ELF-1 (cell line): ENCODE measurements around the gene SCARB1.

ENCODE experiments used
- DNase-seq: peaks from one replicate; pipeline ENCODE4 v3.0.0-alpha.2; 2016; ENCODE audit warnings: low read depth, low spot score

SCARB1 gene

DNA sequence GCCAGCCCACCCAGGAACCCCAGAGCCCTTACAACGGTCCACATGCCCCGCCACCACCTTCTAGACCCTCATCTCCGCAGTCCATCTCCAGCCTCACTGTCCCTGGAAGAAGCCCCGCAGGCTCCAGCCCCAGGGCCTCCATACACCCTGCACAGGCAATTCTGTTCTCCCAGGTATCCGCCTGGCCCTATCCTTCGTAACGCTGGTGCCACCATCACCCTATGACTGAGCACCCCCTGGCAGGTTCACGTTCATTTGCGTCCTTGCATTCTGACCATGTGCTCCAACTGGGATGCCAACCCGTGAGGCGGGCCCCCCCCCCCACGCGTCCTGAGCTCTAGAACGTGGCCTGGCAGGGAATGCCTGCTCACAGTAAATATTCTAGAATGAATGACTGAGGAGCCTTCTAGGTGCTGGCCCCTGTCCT is 675 bp upstream of the SCARB1 start:
- DNase-seq, result no peak

GRCh38 chr12:124862768-124863415 is 772 bp downstream of the SCARB1 start:
- DNase-seq, result peak; percentile 56

GRCh38 chr12:124861898-124862676 is 1.6 kb downstream of the SCARB1 start:
- DNase-seq, result no peak

GRCh38 chr12:124861492-124861891 is 2.2 kb downstream of the SCARB1 start:
- no peak for DNase-seq

- DNase-seq, result no peak
Observed at GRCh38 chr12:124857921-124858461, 5.7 kb downstream of the SCARB1 start.

- DNase-seq, result no peak
Observed at GRCh38 chr12:124856842-124857178, 6.9 kb downstream of the SCARB1 start.

GRCh38 chr12:124856132-124856841 is 7.4 kb downstream of the SCARB1 start:
- DNase-seq, result no peak

DNA sequence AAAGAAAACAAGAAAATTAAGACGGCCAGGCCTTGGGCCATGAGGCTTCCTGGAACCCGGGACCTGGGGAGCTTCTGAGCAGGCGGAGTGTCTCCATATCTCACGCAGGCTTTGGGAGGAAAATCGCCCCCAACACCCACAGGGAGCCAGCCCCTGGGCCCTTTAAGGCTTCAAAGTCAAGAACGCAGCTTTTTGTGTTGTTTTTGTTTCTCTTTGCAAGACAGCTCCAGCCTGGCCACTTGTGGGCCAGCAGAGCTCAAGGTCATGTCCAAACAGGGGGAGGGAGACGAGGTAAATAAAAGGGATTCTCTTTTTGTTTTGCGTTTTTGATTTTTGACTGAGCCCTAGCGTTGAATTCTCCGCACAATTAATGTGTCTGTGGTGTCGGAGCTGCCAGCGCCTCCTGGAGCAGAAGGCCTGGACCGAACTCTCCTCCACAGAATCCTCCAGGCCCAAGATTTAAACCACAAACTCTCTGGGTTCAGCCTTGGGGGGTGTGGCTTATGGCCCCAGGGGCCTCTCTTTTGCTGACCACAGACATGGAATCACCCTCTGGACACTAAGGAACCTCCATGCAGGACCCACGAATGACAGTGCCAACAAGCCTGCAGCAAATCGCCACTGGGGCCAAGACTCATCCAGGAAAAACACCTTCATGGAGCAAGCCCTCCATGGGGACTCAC is 8.2 kb downstream of the SCARB1 start:
- no peak for DNase-seq

DNA sequence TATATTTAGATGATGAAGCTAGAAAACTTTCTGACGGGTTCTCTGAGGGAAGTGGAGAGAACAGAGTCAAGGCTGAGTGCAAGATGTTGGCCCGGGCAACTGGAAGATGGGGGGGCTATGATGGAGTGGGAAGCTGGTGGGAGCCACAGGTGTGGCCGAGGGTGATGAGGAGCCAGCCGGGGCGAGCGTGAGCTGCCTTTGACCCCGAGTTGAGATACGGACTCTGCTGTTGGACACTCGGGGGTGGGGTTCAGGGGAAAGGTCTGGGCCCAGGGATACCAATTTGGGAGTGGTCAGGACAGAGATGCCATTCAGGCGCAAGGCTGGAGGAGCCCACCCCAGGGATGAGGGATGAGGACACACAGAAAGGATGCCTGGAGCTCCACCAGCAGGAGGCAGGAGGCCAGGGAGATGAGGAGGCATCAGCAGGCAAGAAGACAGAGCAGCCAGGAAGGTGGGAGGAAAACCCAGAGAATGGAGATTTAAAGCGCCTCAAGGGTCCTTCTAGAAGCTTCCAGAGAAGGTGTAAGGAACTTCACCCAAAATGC is 9.0 kb downstream of the SCARB1 start:
- no peak for DNase-seq

DNA sequence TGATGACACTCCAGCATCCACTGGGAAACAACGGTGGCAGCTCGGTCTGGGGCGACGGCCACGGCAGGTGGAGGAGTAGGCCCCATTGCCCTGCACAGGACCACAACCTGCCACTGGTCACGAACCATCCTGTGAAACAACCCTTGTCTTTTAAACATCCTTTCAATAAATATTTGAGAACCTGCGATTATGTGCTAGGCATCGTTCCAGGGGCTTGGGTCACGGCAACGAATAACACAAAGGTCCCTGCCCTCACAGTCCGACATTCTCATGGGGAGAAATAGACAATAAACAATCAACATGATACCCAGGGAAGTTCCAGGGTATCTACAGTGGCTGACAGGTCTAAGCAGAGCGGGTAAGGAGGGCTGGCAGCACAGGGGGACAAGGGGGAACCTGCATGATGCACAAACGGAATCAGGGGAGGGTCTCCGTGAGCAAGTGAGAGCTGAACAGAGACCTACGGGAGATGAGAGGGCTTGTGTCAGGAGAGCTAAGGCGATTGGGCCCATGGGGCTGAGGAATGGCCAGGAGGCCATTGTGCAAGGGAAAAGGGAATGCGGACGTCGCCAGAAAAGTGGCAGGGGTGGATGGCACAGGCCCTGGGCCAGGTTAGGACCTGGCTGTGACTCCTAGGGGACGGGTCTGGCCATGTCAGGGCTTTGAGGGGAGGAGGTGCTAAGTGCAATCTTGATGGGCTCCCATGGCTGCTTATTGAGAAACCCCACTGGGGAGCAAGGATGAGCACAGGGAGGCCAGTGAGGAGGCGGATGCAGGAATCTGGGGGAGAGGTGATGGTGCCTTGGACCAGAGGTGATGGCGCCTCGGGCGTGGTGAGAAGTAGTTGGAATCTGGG is 9.7 kb downstream of the SCARB1 start:
- DNase-seq, result no peak

GRCh38 chr12:124852911-124853427 is 10.7 kb downstream of the SCARB1 start:
- DNase-seq, result no peak

DNA sequence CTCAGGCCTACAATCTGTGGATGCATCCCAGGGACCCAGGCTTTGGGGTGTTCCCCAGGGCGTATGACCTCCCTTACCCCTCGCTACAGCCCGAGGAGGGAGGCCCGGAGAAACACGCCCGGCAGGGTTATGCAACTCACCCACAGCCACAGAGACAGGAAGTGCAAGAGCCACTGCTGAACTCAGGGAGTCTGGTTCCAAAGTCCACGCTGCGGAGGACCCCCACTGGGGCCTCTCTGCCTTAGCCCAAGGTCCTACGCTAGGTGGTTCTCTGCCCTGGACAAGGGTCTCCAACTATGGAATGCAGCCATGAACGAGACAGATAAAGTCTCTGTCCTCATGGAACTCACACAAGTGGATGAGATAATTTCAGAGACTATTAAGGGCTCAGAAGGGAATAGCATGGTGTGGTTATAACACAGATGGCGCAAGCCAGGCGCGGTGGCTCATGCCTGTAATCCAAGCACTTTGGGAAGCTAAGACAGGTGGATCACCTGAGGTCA is 11.3 kb downstream of the SCARB1 start:
- no peak for DNase-seq

DNA sequence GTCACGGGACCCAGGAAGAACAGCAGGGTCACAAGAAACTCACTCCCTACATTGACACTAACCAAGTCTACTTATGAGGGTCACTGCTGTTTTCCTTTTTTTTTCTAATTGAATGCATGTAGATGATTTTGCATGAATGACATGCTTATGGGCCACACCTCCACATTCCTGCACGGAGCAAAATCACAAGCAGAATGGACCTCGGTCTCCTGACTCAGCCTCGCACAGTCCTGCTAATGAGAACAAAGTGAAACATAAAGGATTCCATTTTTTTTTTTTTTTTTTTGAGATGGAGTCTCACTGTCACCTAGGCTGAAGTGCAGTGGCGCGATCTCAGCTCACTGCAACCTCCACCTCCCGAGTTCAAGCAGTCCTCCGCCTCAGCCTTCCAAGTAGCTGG is 12.3 kb downstream of the SCARB1 start:
- no peak for DNase-seq

DNA sequence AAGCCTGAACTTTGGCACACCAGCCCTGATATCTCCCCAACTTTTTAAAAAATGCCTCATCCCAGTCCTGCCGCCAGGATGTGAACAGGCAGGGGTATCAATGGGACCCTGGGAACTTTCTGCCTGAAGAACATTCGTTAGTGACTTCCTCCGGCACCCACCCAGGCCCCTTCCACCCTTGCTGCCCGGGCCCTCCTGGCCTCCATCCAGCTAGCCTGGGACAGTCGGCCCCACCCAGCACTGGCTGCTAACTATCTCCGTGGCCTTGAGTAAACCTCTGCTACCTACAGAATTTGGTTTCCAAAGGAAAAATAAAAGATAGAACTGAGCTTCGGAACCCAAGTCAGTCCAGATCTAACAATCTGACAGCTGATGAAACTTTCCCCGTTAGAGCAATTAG is 14.3 kb downstream of the SCARB1 start:
- DNase-seq, result no peak

DNA sequence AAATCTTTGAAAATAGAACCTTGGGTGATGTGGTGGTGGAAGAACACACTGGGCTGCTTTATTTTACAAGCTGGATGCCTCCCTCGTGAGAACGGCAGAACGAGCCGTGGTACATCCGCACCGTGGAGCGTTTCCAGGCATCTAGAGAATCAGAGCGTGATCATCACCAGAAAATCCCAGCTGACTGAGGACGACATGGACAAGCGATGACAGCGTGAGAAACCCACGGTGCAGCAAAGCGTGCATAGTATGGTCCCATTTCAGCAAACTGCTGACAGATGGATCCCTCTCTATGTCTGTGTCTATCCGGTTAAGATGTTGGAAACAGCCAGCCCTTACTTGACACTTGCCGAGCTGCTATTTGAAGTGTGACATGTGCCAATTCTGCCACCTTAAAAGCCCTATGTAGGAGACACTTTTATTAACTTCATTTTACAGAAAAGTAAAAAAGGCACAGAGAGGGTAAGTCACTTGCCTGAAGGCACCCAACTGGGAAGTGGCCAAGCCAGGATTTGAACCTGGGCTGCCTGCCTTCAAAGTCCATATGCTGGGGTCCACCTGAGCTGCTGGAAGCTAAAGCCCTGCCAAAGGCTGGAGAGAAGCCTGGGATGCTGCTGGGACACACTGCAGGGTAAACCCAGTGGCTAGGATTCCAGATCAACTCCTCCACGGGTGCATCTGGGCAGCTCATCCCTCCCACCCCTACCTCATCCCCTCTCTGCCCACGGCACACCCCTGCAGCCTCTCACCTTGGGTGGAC is 14.9 kb downstream of the SCARB1 start:
- DNase-seq, result no peak

- DNase-seq, result no peak
Observed at GRCh38 chr12:124847113-124848074, 16.3 kb downstream of the SCARB1 start.

DNA sequence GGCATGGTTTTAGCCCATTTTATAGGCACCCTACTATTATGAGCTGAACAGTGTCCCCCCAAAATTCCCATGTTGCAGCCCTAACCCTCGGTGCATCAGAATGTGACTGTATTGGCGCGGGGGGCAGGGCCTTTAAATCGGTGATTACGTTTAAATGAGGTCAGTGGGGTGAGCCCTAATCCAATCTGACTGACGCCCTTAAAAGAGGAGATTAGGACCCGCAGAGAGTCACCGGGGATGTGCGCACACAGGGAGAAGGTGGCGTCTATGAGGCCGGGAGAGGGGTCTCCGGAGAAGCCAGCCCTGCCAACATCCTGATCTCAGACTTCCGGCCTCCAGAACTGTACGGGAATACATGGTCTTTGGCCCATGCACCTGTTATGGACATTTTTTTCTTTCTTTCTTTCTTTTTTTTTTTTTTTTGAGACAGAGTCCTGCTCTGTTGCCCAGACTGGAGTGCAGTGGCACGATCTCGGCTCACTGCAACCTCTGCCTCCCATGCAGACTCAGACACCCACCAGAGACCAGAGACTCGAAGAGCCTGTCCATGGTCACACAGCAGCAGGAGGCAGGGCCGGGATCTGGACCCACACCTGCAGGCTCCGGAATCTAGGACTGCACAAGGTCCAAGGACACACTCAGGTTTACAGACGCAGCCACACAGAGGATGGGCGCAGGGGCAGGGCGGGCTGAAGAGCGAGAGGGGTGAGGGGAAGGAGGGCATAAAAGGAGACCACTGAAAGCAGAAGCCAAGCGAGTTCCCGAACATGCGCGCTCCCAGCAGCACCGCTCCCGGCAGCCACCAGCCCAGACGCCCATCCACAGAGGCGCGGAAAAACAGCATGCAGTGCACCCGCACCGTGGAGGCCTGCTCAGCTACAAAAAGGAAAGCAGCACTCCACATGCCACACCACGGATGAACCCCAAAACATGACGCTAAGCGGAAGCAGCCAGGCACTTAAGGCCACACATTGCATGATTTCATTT is 19.0 kb downstream of the SCARB1 start:
- no peak for DNase-seq
